Upper lobe of left lung (tissue), 4 donors: ENCODE data around the gene DSE.

Experiments
- CTCF ChIP-seq, 6 experiments: fragments of 450-650 bp in 4 of 6; fragments of 200-600 bp in 2 of 6; sonication (generic) in 2 of 6; IDR thresholded peaks; one replicate each; pipeline ENCODE4 v1.5.1; 2016 to 2019; ENCODE audit warnings: antibody characterized with exemption in 6 of 6
- EP300 ChIP-seq, 4 donors: sonication (generic); formaldehyde crosslinking; IDR thresholded peaks; one replicate each; pipeline ENCODE4 v1.5.1; 2017; ENCODE audit warnings: antibody characterized with exemption in 4 of 4, control low read depth in 2 of 4
- POLR2AphosphoS5 ChIP-seq, 2 donors: sonication (generic); formaldehyde crosslinking; IDR thresholded peaks; one replicate each; pipeline ENCODE4 v1.5.1; 2017; ENCODE audit warnings: antibody characterized with exemption in 2 of 2

GRCh38 chr6:116482780-116483179 lies 112.0 kb downstream of the DSE start:
- TF ChIP-seq CTCF (IDR thresholded peaks at IDR 0.05) (no peak), EP300 (IDR thresholded peaks at IDR 0.05) (no peak), POLR2AphosphoS5 (IDR thresholded peaks at IDR 0.05) (no peak)
